ENCODE data around the gene PSMA7. TPM values are rescaled to one million over a fixed set of nuclear protein-coding genes. Genes with fewer than 3 reads are reported as not detected.
A peak's percentile ranks its signal among the peaks of the same experiment; 100 is the strongest.

Gene PSMA7
- total RNA-seq, 4 donors from 2014 or later = 181 to 264 (median 228) TPM

GRCh38 chr20:62137092-62137384, 6.2 kb downstream of the PSMA7 start:
- peaks cover 0 to 84% (median 3%) of the 10 kb centered on the region in 3 donors for H3K36me3 ChIP-seq
- peaks cover 0 to 33% (median 9%) of the 10 kb centered on the region in 4 donors for H3K4me1 ChIP-seq
- no peak overlapping the region for H3K27ac ChIP-seq
- TF ChIP-seq CTCF (IDR thresholded peaks at IDR 0.05) (no peak), POLR2A (IDR thresholded peaks at IDR 0.05) (no peak)
- H3K9me3 ChIP-seq = no peaks in the 10 kb centered on the region
- H3K27me3 ChIP-seq = no peaks in the 10 kb centered on the region
- no peak for DNase-seq
- H3K4me3 ChIP-seq = no peak overlapping the region

- DNase-seq = peak; percentile 76 to 90 (median 78)
- peaks cover 0 to 27% (median 4%) of the 10 kb centered on the region in 4 donors for H3K4me1 ChIP-seq
- H3K27ac ChIP-seq = no peak overlapping the region
- H3K36me3 ChIP-seq = peaks cover 0 to 89% (median 3%) of the 10 kb centered on the region in 3 donors
- no peaks in the 10 kb centered on the region for H3K27me3 ChIP-seq
- H3K4me3 ChIP-seq = no peak overlapping the region
- H3K9me3 ChIP-seq = no peaks in the 10 kb centered on the region
- TF ChIP-seq CTCF (IDR thresholded peaks at IDR 0.05) (peak; percentile 62 to 79 (median 74)), POLR2A (IDR thresholded peaks at IDR 0.05) (no peak)
These were observed 6.7 kb downstream of the PSMA7 start for GRCh38 chr20:62136283-62137091.

- no peak overlapping the region for H3K27ac ChIP-seq
- H3K27me3 ChIP-seq = no peaks in the 10 kb centered on the region
- TF ChIP-seq POLR2A (IDR thresholded peaks at IDR 0.05) = no peak
- no peak for TF ChIP-seq CTCF (IDR thresholded peaks at IDR 0.05)
- DNase-seq = no peak
- H3K9me3 ChIP-seq = no peaks in the 10 kb centered on the region
- peaks cover 0 to 20% (median under 1%) of the 10 kb centered on the region in 4 donors for H3K4me1 ChIP-seq
- H3K4me3 ChIP-seq = no peak overlapping the region
- H3K36me3 ChIP-seq = peaks cover 0 to 97% (median 3%) of the 10 kb centered on the region in 3 donors
These were observed 7.5 kb downstream of the PSMA7 start for GRCh38 chr20:62135573-62136266.

GRCh38 chr20:62134735-62135231, 8.4 kb downstream of the PSMA7 start:
- TF ChIP-seq POLR2A (IDR thresholded peaks at IDR 0.05) = no peak
- TF ChIP-seq CTCF (IDR thresholded peaks at IDR 0.05) = no peak
- no peak for DNase-seq
- Histone ChIP-seq H3K27me3 (no peaks in the 10 kb centered on the region), H3K36me3 (peaks cover 0 to 98% (median 3%) of the 10 kb centered on the region in 3 donors), H3K27ac (peak overlapping the region in 2 of 4 donors; percentile 23 to 55), H3K4me3 (no peak overlapping the region), H3K9me3 (no peaks in the 10 kb centered on the region), H3K4me1 (peaks cover 0 to 17% (median 0%) of the 10 kb centered on the region in 4 donors)

- no peaks in the 10 kb centered on the region for H3K27me3 ChIP-seq
- H3K27ac ChIP-seq = peak overlapping the region in 1 of 4 donors; percentile 49
- no peak for DNase-seq
- TF ChIP-seq POLR2A (IDR thresholded peaks at IDR 0.05) (no peak), CTCF (IDR thresholded peaks at IDR 0.05) (no peak)
- H3K9me3 ChIP-seq = no peaks in the 10 kb centered on the region
- peaks cover 0 to 98% (median 3%) of the 10 kb centered on the region in 3 donors for H3K36me3 ChIP-seq
- H3K4me3 ChIP-seq = no peak overlapping the region
- peaks cover 0 to 17% (median 0%) of the 10 kb centered on the region in 4 donors for H3K4me1 ChIP-seq
These were observed 9.3 kb downstream of the PSMA7 start for GRCh38 chr20:62133864-62134263.

All from Peyer's patch (tissue), 4 donors.